ENCODE measurements around the gene RELN. TPM values are rescaled to one million over a fixed set of nuclear protein-coding genes. Genes with fewer than 3 reads are reported as not detected.
A peak's percentile ranks its signal among the peaks of the same experiment; 100 is the strongest.
"Not testable (repeated sequence)": the region's sequence is repeated elsewhere in the genome, so short reads cannot be mapped to it uniquely, and the experiment has no call there.

RELN gene
- total and polyA plus RNA-seq, 5 donors from 2014 or later: not detected

GRCh38 chr7:103851357-103851756 is 138.1 kb downstream of the RELN start:
- Mint-ChIP-seq H3K4me1 (no peaks in the 10 kb centered on the region), H3K36me3 (no peaks in the 10 kb centered on the region), H3K27me3 (no peaks in the 10 kb centered on the region), H3K4me3 (no peak overlapping the region), H3K27ac (no peak overlapping the region), H3K9me3 (peaks cover 0 to 6% (median 2%) of the 10 kb centered on the region in 7 donors)
- no peaks in the 10 kb centered on the region for H3K27me3 ChIP-seq (ENCODE audit: control insufficient read depth, insufficient read depth, low read length)
- H3K27ac ChIP-seq (ENCODE audit: insufficient read depth, low read length, poor library complexity, severe bottlenecking): no peak overlapping the region
- no peaks in the 10 kb centered on the region for H3K36me3 ChIP-seq (ENCODE audit: control insufficient read depth, insufficient read depth, low read length)
- no peak for ATAC-seq (ENCODE audit: low read depth in 2 of 2)
- no peaks in the 10 kb centered on the region for H3K4me1 ChIP-seq (ENCODE audit: control insufficient read depth, insufficient read depth, low read length, poor library complexity, severe bottlenecking)
- no peaks in the 10 kb centered on the region for H3K9me3 ChIP-seq (ENCODE audit: control insufficient read depth in 2 of 2, low read length in 2 of 2)
- H3K4me3 ChIP-seq (ENCODE audit: low read depth, low read length): no peak overlapping the region
- peak in 1 of 3 donors; percentile 1 for DNase-seq

- Mint-ChIP-seq H3K9me3 (peaks cover 0 to 3% (median 0%) of the 10 kb centered on the region in 7 donors), H3K4me1 (no peaks in the 10 kb centered on the region), H3K36me3 (no peaks in the 10 kb centered on the region), H3K4me3 (no peak overlapping the region), H3K27ac (no peak overlapping the region), H3K27me3 (peaks cover 4% of the 10 kb centered on the region)
- no peaks in the 10 kb centered on the region for H3K9me3 ChIP-seq (ENCODE audit: control insufficient read depth in 2 of 2, low read length in 2 of 2)
- H3K36me3 ChIP-seq (ENCODE audit: control insufficient read depth, insufficient read depth, low read length): no peaks in the 10 kb centered on the region
- no peaks in the 10 kb centered on the region for H3K4me1 ChIP-seq (ENCODE audit: control insufficient read depth, insufficient read depth, low read length, poor library complexity, severe bottlenecking)
- no peak overlapping the region for H3K27ac ChIP-seq (ENCODE audit: insufficient read depth, low read length, poor library complexity, severe bottlenecking)
- ATAC-seq (ENCODE audit: low read depth in 2 of 2): no peak
- no peak overlapping the region for H3K4me3 ChIP-seq (ENCODE audit: low read depth, low read length)
- no peaks in the 10 kb centered on the region for H3K27me3 ChIP-seq (ENCODE audit: control insufficient read depth, insufficient read depth, low read length)
- DNase-seq: no peak
These were observed 145.6 kb downstream of the RELN start for GRCh38 chr7:103843689-103844480.

- Mint-ChIP-seq H3K9me3 (peaks cover 0 to 4% (median 0%) of the 10 kb centered on the region in 7 donors), H3K27me3 (no peaks in the 10 kb centered on the region), H3K27ac (no peak overlapping the region), H3K36me3 (no peaks in the 10 kb centered on the region), H3K4me3 (no peak overlapping the region), H3K4me1 (no peaks in the 10 kb centered on the region)
- Histone ChIP-seq H3K9me3 (ENCODE audit: control insufficient read depth in 2 of 2, low read length in 2 of 2) (no peaks in the 10 kb centered on the region), H3K27me3 (ENCODE audit: control insufficient read depth, insufficient read depth, low read length) (no peaks in the 10 kb centered on the region), H3K27ac (ENCODE audit: insufficient read depth, low read length, poor library complexity, severe bottlenecking) (no peak overlapping the region), H3K4me1 (ENCODE audit: control insufficient read depth, insufficient read depth, low read length, poor library complexity, severe bottlenecking) (no peaks in the 10 kb centered on the region), H3K36me3 (ENCODE audit: control insufficient read depth, insufficient read depth, low read length) (no peaks in the 10 kb centered on the region), H3K4me3 (ENCODE audit: low read depth, low read length) (no peak overlapping the region)
- ATAC-seq (ENCODE audit: low read depth in 2 of 2): no peak
- DNase-seq: no peak
These were observed 156.1 kb downstream of the RELN start for GRCh38 chr7:103833401-103833800.

- H3K9me3 ChIP-seq (ENCODE audit: control insufficient read depth in 2 of 2, low read length in 2 of 2): no peaks in the 10 kb centered on the region
- no peaks in the 10 kb centered on the region for H3K4me1 Mint-ChIP-seq
- no peak overlapping the region for H3K27ac Mint-ChIP-seq
- no peaks in the 10 kb centered on the region for H3K27me3 ChIP-seq (ENCODE audit: control insufficient read depth, insufficient read depth, low read length)
- no peaks in the 10 kb centered on the region for H3K36me3 Mint-ChIP-seq
- H3K36me3 ChIP-seq (ENCODE audit: control insufficient read depth, insufficient read depth, low read length): no peaks in the 10 kb centered on the region
- no peaks in the 10 kb centered on the region for H3K27me3 Mint-ChIP-seq
- H3K9me3 Mint-ChIP-seq: peaks cover 0 to 3% (median 0%) of the 10 kb centered on the region in 7 donors
- no peak overlapping the region for H3K4me3 ChIP-seq (ENCODE audit: low read depth, low read length)
- no peaks in the 10 kb centered on the region for H3K4me1 ChIP-seq (ENCODE audit: control insufficient read depth, insufficient read depth, low read length, poor library complexity, severe bottlenecking)
- H3K4me3 Mint-ChIP-seq: no peak overlapping the region
- DNase-seq (no peak), ATAC-seq (ENCODE audit: low read depth in 2 of 2) (no peak)
- H3K27ac ChIP-seq (ENCODE audit: insufficient read depth, low read length, poor library complexity, severe bottlenecking): no peak overlapping the region
These were observed 157.0 kb downstream of the RELN start for GRCh38 chr7:103832438-103832837.

- no peak overlapping the region for H3K27ac ChIP-seq (ENCODE audit: insufficient read depth, low read length, poor library complexity, severe bottlenecking)
- H3K4me1 Mint-ChIP-seq: no peaks in the 10 kb centered on the region
- no peaks in the 10 kb centered on the region for H3K4me1 ChIP-seq (ENCODE audit: control insufficient read depth, insufficient read depth, low read length, poor library complexity, severe bottlenecking)
- no peak for DNase-seq
- peaks cover 0 to 10% (median 0%) of the 10 kb centered on the region in 7 donors for H3K9me3 Mint-ChIP-seq
- no peak overlapping the region for H3K4me3 ChIP-seq (ENCODE audit: low read depth, low read length)
- no peaks in the 10 kb centered on the region for H3K27me3 ChIP-seq (ENCODE audit: control insufficient read depth, insufficient read depth, low read length)
- no peak for ATAC-seq (ENCODE audit: low read depth in 2 of 2)
- H3K27me3 Mint-ChIP-seq: peaks cover 4% of the 10 kb centered on the region
- no peaks in the 10 kb centered on the region for H3K9me3 ChIP-seq (ENCODE audit: control insufficient read depth in 2 of 2, low read length in 2 of 2)
- H3K36me3 Mint-ChIP-seq: no peaks in the 10 kb centered on the region
- H3K4me3 Mint-ChIP-seq: no peak overlapping the region
- H3K27ac Mint-ChIP-seq: no peak overlapping the region
- H3K36me3 ChIP-seq (ENCODE audit: control insufficient read depth, insufficient read depth, low read length): no peaks in the 10 kb centered on the region
These were observed 165.2 kb downstream of the RELN start for GRCh38 chr7:103824251-103824650.

GRCh38 chr7:103823084-103823483 is 166.4 kb downstream of the RELN start:
- Mint-ChIP-seq H3K27me3 (peaks cover 4% of the 10 kb centered on the region), H3K36me3 (no peaks in the 10 kb centered on the region), H3K9me3 (peaks cover 0 to 10% (median 0%) of the 10 kb centered on the region in 7 donors), H3K4me1 (no peaks in the 10 kb centered on the region), H3K4me3 (no peak overlapping the region), H3K27ac (no peak overlapping the region)
- no peaks in the 10 kb centered on the region for H3K27me3 ChIP-seq (ENCODE audit: control insufficient read depth, insufficient read depth, low read length)
- no peak for DNase-seq
- H3K9me3 ChIP-seq (ENCODE audit: control insufficient read depth in 2 of 2, low read length in 2 of 2): no peaks in the 10 kb centered on the region
- no peak for ATAC-seq (ENCODE audit: low read depth in 2 of 2)
- no peaks in the 10 kb centered on the region for H3K36me3 ChIP-seq (ENCODE audit: control insufficient read depth, insufficient read depth, low read length)
- no peak overlapping the region for H3K27ac ChIP-seq (ENCODE audit: insufficient read depth, low read length, poor library complexity, severe bottlenecking)
- H3K4me1 ChIP-seq (ENCODE audit: control insufficient read depth, insufficient read depth, low read length, poor library complexity, severe bottlenecking): no peaks in the 10 kb centered on the region
- H3K4me3 ChIP-seq (ENCODE audit: low read depth, low read length): no peak overlapping the region

- no peaks in the 10 kb centered on the region for H3K36me3 Mint-ChIP-seq
- Histone ChIP-seq H3K27me3 (ENCODE audit: control insufficient read depth, insufficient read depth, low read length) (no peaks in the 10 kb centered on the region), H3K36me3 (ENCODE audit: control insufficient read depth, insufficient read depth, low read length) (no peaks in the 10 kb centered on the region), H3K27ac (ENCODE audit: insufficient read depth, low read length, poor library complexity, severe bottlenecking) (no peak overlapping the region), H3K9me3 (ENCODE audit: control insufficient read depth in 2 of 2, low read length in 2 of 2) (no peaks in the 10 kb centered on the region), H3K4me3 (ENCODE audit: low read depth, low read length) (no peak overlapping the region), H3K4me1 (ENCODE audit: control insufficient read depth, insufficient read depth, low read length, poor library complexity, severe bottlenecking) (no peaks in the 10 kb centered on the region)
- H3K27ac Mint-ChIP-seq: no peak overlapping the region
- H3K27me3 Mint-ChIP-seq: peaks cover 4% of the 10 kb centered on the region
- H3K4me1 Mint-ChIP-seq: no peaks in the 10 kb centered on the region
- H3K4me3 Mint-ChIP-seq: peak overlapping the region in 1 of 4 donors; percentile 78
- H3K9me3 Mint-ChIP-seq: peaks cover 0 to 10% (median 0%) of the 10 kb centered on the region in 7 donors
- ATAC-seq (ENCODE audit: low read depth in 2 of 2) (no peak), DNase-seq (no peak)
These were observed 168.4 kb downstream of the RELN start for GRCh38 chr7:103821092-103821491.

GRCh38 chr7:103815972-103816371 is 173.5 kb downstream of the RELN start:
- DNase-seq; H3K36me3 Mint-ChIP-seq; H3K27me3 ChIP-seq (ENCODE audit: control insufficient read depth, insufficient read depth, low read length); H3K4me3 ChIP-seq (ENCODE audit: low read depth, low read length); H3K27ac ChIP-seq (ENCODE audit: insufficient read depth, low read length, poor library complexity, severe bottlenecking); H3K4me3 Mint-ChIP-seq; H3K4me1 ChIP-seq (ENCODE audit: control insufficient read depth, insufficient read depth, low read length, poor library complexity, severe bottlenecking); H3K9me3 ChIP-seq (ENCODE audit: control insufficient read depth in 2 of 2, low read length in 2 of 2); H3K9me3 Mint-ChIP-seq; ATAC-seq (ENCODE audit: low read depth in 2 of 2); H3K36me3 ChIP-seq (ENCODE audit: control insufficient read depth, insufficient read depth, low read length); H3K27ac Mint-ChIP-seq: not testable (repeated sequence)
- H3K27me3 Mint-ChIP-seq: peaks cover 12% of the 10 kb centered on the region
- peaks cover 0 to 19% (median 2%) of the 10 kb centered on the region in 4 donors for H3K4me1 Mint-ChIP-seq

All from CD4-positive, CD25-positive, alpha-beta regulatory T cell (primary cell).